GM21529 (cell line): ENCODE measurements around the gene HPSE2.

Experiments used
- ATAC-seq: cut with Tn5 transposase; IDR thresholded peaks from one replicate; pipeline ENCODE4 v1.9.1; 2021; ENCODE audit not compliant: unreplicated experiment

HPSE2 gene

GRCh38 chr10:98628206-98628605, 607.4 kb downstream of the HPSE2 start:
- ATAC-seq: no peak

- ATAC-seq: no peak
Observed at GRCh38 chr10:98627711-98628110, 607.9 kb downstream of the HPSE2 start.

- no peak for ATAC-seq
Observed at GRCh38 chr10:98624963-98625362, 610.7 kb downstream of the HPSE2 start.

- no peak for ATAC-seq
Observed at GRCh38 chr10:98623176-98623575, 612.5 kb downstream of the HPSE2 start.

- no peak for ATAC-seq
Observed at GRCh38 chr10:98621630-98622029, 614.0 kb downstream of the HPSE2 start.

- ATAC-seq: no peak
Observed at GRCh38 chr10:98620503-98620902, 615.1 kb downstream of the HPSE2 start.

GRCh38 chr10:98619446-98619845, 616.2 kb downstream of the HPSE2 start:
- ATAC-seq: no peak

- ATAC-seq: no peak
Observed at GRCh38 chr10:98617906-98618520, 617.6 kb downstream of the HPSE2 start.

GRCh38 chr10:98613446-98613845, 622.2 kb downstream of the HPSE2 start:
- no peak for ATAC-seq

GRCh38 chr10:98611436-98611835, 624.2 kb downstream of the HPSE2 start:
- no peak for ATAC-seq

- ATAC-seq: no peak
Observed at GRCh38 chr10:98610836-98611235, 624.8 kb downstream of the HPSE2 start.

GRCh38 chr10:98610301-98610700, 625.4 kb downstream of the HPSE2 start:
- no peak for ATAC-seq

GRCh38 chr10:98609265-98609664, 626.4 kb downstream of the HPSE2 start:
- no peak for ATAC-seq

GRCh38 chr10:98608411-98608810, 627.2 kb downstream of the HPSE2 start:
- ATAC-seq: no peak

- ATAC-seq: no peak
Observed at GRCh38 chr10:98602224-98602623, 633.4 kb downstream of the HPSE2 start.

GRCh38 chr10:98599032-98599610, 636.5 kb downstream of the HPSE2 start:
- ATAC-seq: no peak

- ATAC-seq: no peak
Observed at GRCh38 chr10:98596404-98596803, 639.2 kb downstream of the HPSE2 start.

- no peak for ATAC-seq
Observed at GRCh38 chr10:98589691-98590090, 646.0 kb downstream of the HPSE2 start.

GRCh38 chr10:98589007-98589406, 646.6 kb downstream of the HPSE2 start:
- ATAC-seq: no peak

GRCh38 chr10:98587156-98587837, 648.4 kb downstream of the HPSE2 start:
- ATAC-seq: no peak

- ATAC-seq: no peak
Observed at GRCh38 chr10:98586096-98586495, 649.6 kb downstream of the HPSE2 start.

GRCh38 chr10:98582363-98582762, 653.3 kb downstream of the HPSE2 start:
- no peak for ATAC-seq
